ENCODE data around the gene HTT-AS.

DNA sequence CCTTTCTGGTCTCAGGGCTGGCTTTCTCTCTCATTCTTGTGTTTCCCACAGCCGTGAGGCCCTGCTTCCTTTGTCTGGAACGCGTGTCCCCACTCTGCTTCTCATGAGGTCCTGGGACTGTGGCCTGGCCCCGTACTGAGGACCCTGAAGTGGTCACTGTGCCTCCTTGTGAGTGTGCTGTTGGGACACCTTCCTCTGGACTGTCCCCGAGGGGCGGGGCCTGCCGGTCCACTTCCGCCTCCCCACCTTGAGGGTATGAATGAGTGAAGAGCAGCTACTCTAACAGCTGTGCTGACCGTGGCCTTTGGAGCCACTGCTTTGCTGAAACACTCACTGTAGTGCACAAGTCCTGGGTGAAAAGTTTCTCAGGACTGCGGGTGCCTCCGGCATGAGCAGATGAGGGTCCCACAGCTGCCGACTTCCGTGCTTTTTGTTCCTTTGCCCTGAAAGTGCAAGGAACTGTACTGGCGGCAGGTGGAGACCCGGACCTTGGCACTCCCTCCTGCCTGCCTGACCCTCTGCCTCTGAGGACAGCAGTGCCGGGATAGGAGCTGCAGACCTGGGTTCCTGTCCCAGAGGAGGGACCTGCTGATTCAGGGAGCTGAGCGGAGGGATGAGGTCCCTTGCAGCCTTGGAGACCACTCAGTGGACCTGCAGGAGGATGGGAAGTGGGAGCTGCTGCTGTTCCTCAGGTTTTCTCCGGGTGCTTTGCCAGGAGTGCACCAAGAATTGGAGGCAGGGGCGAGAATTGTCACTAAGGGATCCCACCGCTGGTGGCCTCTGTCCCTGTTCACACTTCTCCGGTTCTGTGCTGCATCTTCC, 38.0 kb downstream of the HTT-AS start:
- TF ChIP-seq, protein P1, sequence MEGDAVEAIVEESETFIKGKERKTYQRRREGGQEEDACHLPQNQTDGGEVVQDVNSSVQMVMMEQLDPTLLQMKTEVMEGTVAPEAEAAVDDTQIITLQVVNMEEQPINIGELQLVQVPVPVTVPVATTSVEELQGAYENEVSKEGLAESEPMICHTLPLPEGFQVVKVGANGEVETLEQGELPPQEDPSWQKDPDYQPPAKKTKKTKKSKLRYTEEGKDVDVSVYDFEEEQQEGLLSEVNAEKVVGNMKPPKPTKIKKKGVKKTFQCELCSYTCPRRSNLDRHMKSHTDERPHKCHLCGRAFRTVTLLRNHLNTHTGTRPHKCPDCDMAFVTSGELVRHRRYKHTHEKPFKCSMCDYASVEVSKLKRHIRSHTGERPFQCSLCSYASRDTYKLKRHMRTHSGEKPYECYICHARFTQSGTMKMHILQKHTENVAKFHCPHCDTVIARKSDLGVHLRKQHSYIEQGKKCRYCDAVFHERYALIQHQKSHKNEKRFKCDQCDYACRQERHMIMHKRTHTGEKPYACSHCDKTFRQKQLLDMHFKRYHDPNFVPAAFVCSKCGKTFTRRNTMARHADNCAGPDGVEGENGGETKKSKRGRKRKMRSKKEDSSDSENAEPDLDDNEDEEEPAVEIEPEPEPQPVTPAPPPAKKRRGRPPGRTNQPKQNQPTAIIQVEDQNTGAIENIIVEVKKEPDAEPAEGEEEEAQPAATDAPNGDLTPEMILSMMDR (conservative IDR thresholded peaks at IDR 0.05; ENCODE audit: low read depth, low read length), result no peak
- no peak for TF ChIP-seq EZH2 (IDR thresholded peaks at IDR 0.05; ENCODE audit: borderline replicate concordance, low read depth, low read length, poor library complexity, severe bottlenecking)
